ENCODE results near the gene RPL7A.
"Not testable (repeated sequence)": the region's sequence is repeated elsewhere in the genome, so short reads cannot be mapped to it uniquely, and the experiment has no call there.

RPL7A gene

GRCh38 chr9:133334161-133334560 lies 13.9 kb upstream of the RPL7A start:
- no peak overlapping the region for H3K4me3 ChIP-seq (ENCODE audit: low read depth, low read length)

DNA sequence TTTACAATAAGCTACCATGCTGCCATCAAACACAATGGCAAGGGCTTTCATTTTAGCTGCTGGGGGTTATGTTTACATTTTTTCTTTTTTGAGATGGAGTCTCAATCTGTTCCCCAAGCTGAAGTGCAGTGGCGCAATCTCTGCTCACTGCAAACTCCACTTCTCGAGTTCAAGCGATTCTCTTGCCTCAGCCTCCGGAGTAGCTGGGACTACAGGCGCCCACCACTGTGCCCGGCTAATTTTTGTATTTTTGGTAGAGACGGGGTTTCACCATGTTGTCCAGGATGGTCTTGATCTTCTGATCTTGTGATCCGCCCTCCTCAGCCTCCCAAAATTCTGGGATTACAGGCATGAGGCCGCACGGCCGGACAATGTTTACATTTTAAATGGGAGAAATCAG lies 13.1 kb upstream of the RPL7A start:
- H3K4me3 ChIP-seq (ENCODE audit: low read depth, low read length), result peak overlapping the region; percentile 94
- in situ Hi-C loops (cut with HindIII; ENCODE audit: low sequenced_read_pairs); DNase-seq (ENCODE audit: low read depth): not testable (repeated sequence)

More at GRCh38 chr9:133334161-133334560, 13.9 kb upstream of the RPL7A start:
- TF ChIP-seq, protein P1, sequence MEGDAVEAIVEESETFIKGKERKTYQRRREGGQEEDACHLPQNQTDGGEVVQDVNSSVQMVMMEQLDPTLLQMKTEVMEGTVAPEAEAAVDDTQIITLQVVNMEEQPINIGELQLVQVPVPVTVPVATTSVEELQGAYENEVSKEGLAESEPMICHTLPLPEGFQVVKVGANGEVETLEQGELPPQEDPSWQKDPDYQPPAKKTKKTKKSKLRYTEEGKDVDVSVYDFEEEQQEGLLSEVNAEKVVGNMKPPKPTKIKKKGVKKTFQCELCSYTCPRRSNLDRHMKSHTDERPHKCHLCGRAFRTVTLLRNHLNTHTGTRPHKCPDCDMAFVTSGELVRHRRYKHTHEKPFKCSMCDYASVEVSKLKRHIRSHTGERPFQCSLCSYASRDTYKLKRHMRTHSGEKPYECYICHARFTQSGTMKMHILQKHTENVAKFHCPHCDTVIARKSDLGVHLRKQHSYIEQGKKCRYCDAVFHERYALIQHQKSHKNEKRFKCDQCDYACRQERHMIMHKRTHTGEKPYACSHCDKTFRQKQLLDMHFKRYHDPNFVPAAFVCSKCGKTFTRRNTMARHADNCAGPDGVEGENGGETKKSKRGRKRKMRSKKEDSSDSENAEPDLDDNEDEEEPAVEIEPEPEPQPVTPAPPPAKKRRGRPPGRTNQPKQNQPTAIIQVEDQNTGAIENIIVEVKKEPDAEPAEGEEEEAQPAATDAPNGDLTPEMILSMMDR (IDR thresholded peaks at IDR 0.05; ENCODE audit: low read depth, low read length, missing control alignments), result no peak
- in situ Hi-C loops (cut with HindIII; ENCODE audit: low sequenced_read_pairs), result no loop called here
- no peak for DNase-seq (ENCODE audit: low read depth)

DNA sequence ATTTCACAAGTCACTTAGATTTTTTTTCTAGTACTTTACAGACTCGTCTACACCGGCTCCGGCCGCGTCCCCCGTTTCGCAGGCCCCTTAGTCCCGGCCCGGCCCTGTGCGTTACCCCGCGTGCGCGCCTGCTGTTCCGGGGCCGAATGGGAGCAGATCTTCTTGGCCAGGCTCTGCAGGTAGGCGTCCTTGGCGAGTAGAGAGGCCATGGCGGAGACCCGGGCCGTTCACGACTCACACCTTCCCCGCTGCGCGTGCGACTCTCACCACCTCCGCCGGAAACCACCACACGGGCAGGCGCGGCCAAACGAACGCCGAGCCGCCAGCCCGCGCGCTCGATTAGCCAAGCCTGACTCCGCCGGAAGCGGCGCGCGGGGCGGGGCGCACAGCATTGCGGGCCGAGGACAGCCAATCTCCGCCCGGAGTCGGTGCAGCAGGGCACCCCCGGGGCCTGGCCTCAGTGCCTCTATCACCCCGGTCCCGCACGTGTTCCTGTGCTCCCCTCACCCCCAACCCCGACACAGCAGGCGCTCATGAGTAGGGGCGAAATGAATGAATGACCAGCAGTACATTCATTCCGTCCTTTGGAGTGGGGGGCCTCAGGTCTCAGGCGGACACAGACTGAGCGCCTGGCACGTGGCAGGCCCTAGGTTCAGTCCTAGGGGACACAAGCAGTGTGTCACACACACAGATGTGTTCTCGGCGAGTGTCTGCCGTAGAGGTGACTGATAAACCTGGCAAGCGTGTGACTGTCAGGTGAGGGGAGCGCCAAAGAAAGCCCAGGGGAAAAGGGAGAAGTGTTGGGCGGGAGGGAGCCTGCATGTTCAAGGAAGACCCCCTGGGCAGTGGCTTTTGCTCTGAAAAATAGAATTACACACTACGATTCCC lies 11.8 kb upstream of the RPL7A start, which contains the start of gene SURF6:
Gene SURF6 (minus strand): TSS at position 265 of the 888 bp plus-strand sequence. CDS start 56 bp downstream, at position 209.
- H3K4me3 ChIP-seq (ENCODE audit: low read depth, low read length), result peak within 1 kb of the TSS; percentile 94
- TF ChIP-seq, protein P1 (IDR thresholded peaks at IDR 0.05; ENCODE audit: low read depth, low read length, missing control alignments), result no peak
- in situ Hi-C loops (cut with HindIII; ENCODE audit: low sequenced_read_pairs), result no loop called here
- DNase-seq (ENCODE audit: low read depth), result peak; percentile 64

GRCh38 chr9:133339641-133340040 lies 8.4 kb upstream of the RPL7A start:
- in situ Hi-C loops (cut with HindIII; ENCODE audit: low sequenced_read_pairs), result no loop called here
- DNase-seq (ENCODE audit: low read depth), result no peak
- no peak overlapping the region for H3K4me3 ChIP-seq (ENCODE audit: low read depth, low read length)
- TF ChIP-seq, protein P1 (IDR thresholded peaks at IDR 0.05; ENCODE audit: low read depth, low read length, missing control alignments), result no peak

GRCh38 chr9:133340256-133340655 lies 7.8 kb upstream of the RPL7A start:
- H3K4me3 ChIP-seq (ENCODE audit: low read depth, low read length), result no peak overlapping the region
- TF ChIP-seq, protein P1 (IDR thresholded peaks at IDR 0.05; ENCODE audit: low read depth, low read length, missing control alignments), result no peak
- no peak for DNase-seq (ENCODE audit: low read depth)
- in situ Hi-C loops (cut with HindIII; ENCODE audit: low sequenced_read_pairs), result no loop called here

GRCh38 chr9:133340916-133341315 lies 7.1 kb upstream of the RPL7A start:
- TF ChIP-seq, protein P1 (IDR thresholded peaks at IDR 0.05; ENCODE audit: low read depth, low read length, missing control alignments), result no peak
- no peak for DNase-seq (ENCODE audit: low read depth)
- in situ Hi-C loops (cut with HindIII; ENCODE audit: low sequenced_read_pairs), result no loop called here
- no peak overlapping the region for H3K4me3 ChIP-seq (ENCODE audit: low read depth, low read length)
